Prostate gland (tissue), 2 donors: ENCODE data around the gene TBCEL. TPM values are rescaled to one million over a fixed set of nuclear protein-coding genes. Genes with fewer than 3 reads are reported as not detected.

ENCODE experiments used
- DNase-seq: peaks from one replicate; pipeline ENCODE4 v3.0.0-alpha.2; 2019; ENCODE audit warnings: low spot score
- H3K27ac ChIP-seq, 2 donors: fragments of 200-600 bp; sonication (generic); 2 replicates each; pipeline ENCODE4 v1.5.1; 2017 to 2019
- H3K27me3 ChIP-seq: fragments of 200-600 bp; sonication (generic); replicated peaks from 2 replicates; pipeline ENCODE4 v1.5.1; 2019; ENCODE audit not compliant: insufficient read depth
- H3K36me3 ChIP-seq, 2 donors: fragments of 200-600 bp; sonication (generic); 1 replicate in 1 of 2; 2 replicates in 1 of 2; pipeline versions ENCODE4 v1.5.1 to v1.8.1; 2017 to 2019
- H3K4me1 ChIP-seq: fragments of 200-600 bp; sonication (generic); replicated peaks from 2 replicates; pipeline ENCODE4 v1.5.1; 2019
- H3K4me3 ChIP-seq, 2 donors: fragments of 200-600 bp; sonication (generic); 2 replicates each; pipeline ENCODE4 v1.5.1; 2017 to 2019
- H3K9me3 ChIP-seq: fragments of 200-600 bp; sonication (generic); 2 replicates; pipeline ENCODE4 v1.5.1; 2017
- CTCF ChIP-seq, 4 experiments: fragments of 200-600 bp in 2 of 4; fragments of 450-650 bp in 2 of 4; sonication (generic) in 2 of 4; IDR thresholded peaks; 1 replicate in 3 of 4; 2 replicates in 1 of 4; pipeline ENCODE4 v1.5.1; 2016 to 2019; ENCODE audit warnings: antibody characterized with exemption in 4 of 4, mild to moderate bottlenecking in 2 of 4, moderate library complexity in 2 of 4
- POLR2A ChIP-seq: fragments of 450-650 bp; IDR thresholded peaks from one replicate; pipeline ENCODE4 v1.6.1; 2016; ENCODE audit warnings: antibody characterized with exemption, mild to moderate bottlenecking
- POLR2AphosphoS5 ChIP-seq: sonication (generic); formaldehyde crosslinking; IDR thresholded peaks from one replicate; pipeline ENCODE4 v1.6.1; 2017; ENCODE audit warnings: antibody characterized with exemption
- WGBS: methylation state at CpG from one replicate; pipeline ENCODE4 v1.1.5; 2018; 5-methylcytosine and 5-hydroxymethylcytosine counted together
- intact Hi-C: fragments of 100-400 bp; cut with DNase I; formaldehyde crosslinking; loops from one replicate; pipeline ENCODE4 v1.14.2; 2022
- total RNA-seq, 2 donors: library from RNA; depleted of rRNA; stranded (reverse); fragments of >200 nt; gene quantifications; one replicate each; pipeline ENCODE4 v1.1.0, GENCODE V29; 2016

Gene TBCEL
- total RNA-seq, 2 donors from 2014 or later = 21.9 to 34.4 TPM

- TF ChIP-seq CTCF (IDR thresholded peaks at IDR 0.05) (no peak), POLR2A (no peak), POLR2AphosphoS5 (no peak)
- no peak overlapping the region for H3K4me3 ChIP-seq
- DNase-seq = no peak
- no peaks in the 10 kb centered on the region for H3K9me3 ChIP-seq
- no peaks in the 10 kb centered on the region for H3K27me3 ChIP-seq
- H3K4me1 ChIP-seq = no peaks in the 10 kb centered on the region
- intact Hi-C loops = no loop called here
- no peak overlapping the region for H3K27ac ChIP-seq
- WGBS = 89% methylated on average over 3 of the region's 3 CpGs
- H3K36me3 ChIP-seq = no peaks in the 10 kb centered on the region
These were observed 35.0 kb downstream of the TBCEL start for GRCh38 chr11:121058941-121059340.

DNA sequence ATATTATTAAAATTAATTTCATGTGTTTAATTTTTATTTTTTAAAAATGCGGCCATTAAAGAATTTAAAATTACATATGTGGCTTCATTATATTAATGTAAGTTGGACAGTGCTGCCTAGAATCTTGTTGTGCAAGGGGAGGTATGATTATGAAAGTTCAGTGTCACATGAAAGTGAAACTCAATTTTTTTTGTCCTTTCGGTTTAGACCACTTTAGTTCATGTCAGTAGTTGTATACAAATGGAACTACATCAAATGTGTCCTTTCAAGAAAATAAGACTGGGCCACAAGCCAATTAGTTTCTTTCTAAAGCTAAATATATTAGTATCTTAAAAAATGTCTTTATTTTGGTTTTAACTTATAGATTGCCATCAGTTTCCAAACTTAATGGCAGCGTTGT lies 35.7 kb downstream of the TBCEL start:
- intact Hi-C loops = no loop called here
- Histone ChIP-seq H3K9me3 (no peaks in the 10 kb centered on the region), H3K4me3 (no peak overlapping the region), H3K27ac (no peak overlapping the region), H3K36me3 (no peaks in the 10 kb centered on the region), H3K27me3 (no peaks in the 10 kb centered on the region), H3K4me1 (no peaks in the 10 kb centered on the region)
- 89% methylated on average over 3 of the region's 3 CpGs for WGBS
- TF ChIP-seq POLR2AphosphoS5 = no peak
- TF ChIP-seq CTCF (IDR thresholded peaks at IDR 0.05) = no peak
- TF ChIP-seq POLR2A = no peak
- DNase-seq = no peak

- Histone ChIP-seq H3K4me3 (no peak overlapping the region), H3K4me1 (no peaks in the 10 kb centered on the region), H3K36me3 (no peaks in the 10 kb centered on the region), H3K27me3 (no peaks in the 10 kb centered on the region), H3K9me3 (no peaks in the 10 kb centered on the region), H3K27ac (no peak overlapping the region)
- intact Hi-C loops = no loop called here
- TF ChIP-seq POLR2AphosphoS5 = no peak
- peak in 1 of 4 experiments; percentile 19 for TF ChIP-seq CTCF (IDR thresholded peaks at IDR 0.05)
- no peak for TF ChIP-seq POLR2A
- no peak for DNase-seq
- WGBS = 85% methylated on average over 2 of the region's 2 CpGs
These were observed 39.8 kb downstream of the TBCEL start for GRCh38 chr11:121063728-121064127.

DNA sequence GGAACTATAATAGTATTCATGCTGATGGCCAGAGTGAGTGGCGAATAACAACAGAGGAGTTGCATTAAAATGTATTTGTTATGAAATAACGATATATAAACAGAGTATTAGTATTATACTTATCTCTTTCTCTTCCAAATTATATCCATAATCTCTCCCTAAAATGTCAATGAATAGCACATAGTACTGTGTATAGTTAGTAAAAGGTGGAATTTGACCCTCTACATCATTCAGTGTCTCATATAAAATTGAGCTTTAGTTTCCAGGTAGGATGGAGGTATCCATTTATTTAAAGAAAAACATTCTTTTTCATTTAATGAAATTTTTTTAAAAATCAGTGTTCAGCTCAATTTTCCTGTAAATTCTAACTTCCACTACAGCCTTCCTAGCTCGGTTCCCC lies 42.7 kb downstream of the TBCEL start:
- 89% methylated on average over 3 of the region's 3 CpGs for WGBS
- intact Hi-C loops = no loop called here
- Histone ChIP-seq H3K27me3 (no peaks in the 10 kb centered on the region), H3K9me3 (no peaks in the 10 kb centered on the region), H3K4me3 (no peak overlapping the region), H3K36me3 (no peaks in the 10 kb centered on the region), H3K4me1 (no peaks in the 10 kb centered on the region), H3K27ac (no peak overlapping the region)
- TF ChIP-seq POLR2A = no peak
- TF ChIP-seq CTCF (IDR thresholded peaks at IDR 0.05) = no peak
- TF ChIP-seq POLR2AphosphoS5 = no peak
- no peak for DNase-seq

DNA sequence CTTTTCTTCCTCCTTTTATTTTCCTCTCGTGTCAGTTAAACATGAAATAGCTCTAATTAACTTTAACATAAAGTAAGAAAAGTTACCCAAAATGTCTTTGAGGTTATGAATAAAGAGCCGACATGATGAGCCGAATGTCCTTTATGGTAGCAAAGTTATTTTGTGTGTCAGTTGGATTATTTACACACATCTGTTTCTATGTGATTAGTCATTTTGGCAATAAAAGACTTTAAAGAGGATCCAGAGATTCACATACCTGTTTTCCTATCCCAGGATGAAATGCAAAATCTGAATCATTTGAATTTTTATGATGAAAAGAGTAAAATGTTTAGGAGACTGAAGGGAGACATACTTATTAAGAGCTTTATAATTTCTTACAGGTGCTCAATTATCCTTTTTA lies 43.1 kb downstream of the TBCEL start:
- intact Hi-C loops = no loop called here
- no peak for TF ChIP-seq CTCF (IDR thresholded peaks at IDR 0.05)
- TF ChIP-seq POLR2AphosphoS5 = no peak
- TF ChIP-seq POLR2A = no peak
- H3K36me3 ChIP-seq = no peaks in the 10 kb centered on the region
- H3K4me1 ChIP-seq = no peaks in the 10 kb centered on the region
- H3K4me3 ChIP-seq = no peak overlapping the region
- WGBS = 43% methylated on average over 3 of the region's 3 CpGs
- no peak for DNase-seq
- no peaks in the 10 kb centered on the region for H3K27me3 ChIP-seq
- H3K27ac ChIP-seq = no peak overlapping the region
- H3K9me3 ChIP-seq = no peaks in the 10 kb centered on the region
